ENCODE results near the gene MAP4K5. TPM values are rescaled to one million over a fixed set of nuclear protein-coding genes. Genes with fewer than 3 reads are reported as not detected.

The MAP4K5 gene
- total RNA-seq, 1 experiment from 2014 or later, result 111 TPM

GRCh38 chr14:50432131-50432530, 100.2 kb downstream of the MAP4K5 start:
- peaks cover 39% of the 10 kb centered on the region for H3K36me3 ChIP-seq (ENCODE audit: low read depth, low read length)
- no peaks in the 10 kb centered on the region for H3K9me3 ChIP-seq (ENCODE audit: low read length)
- POLR2A ChIA-PET (ENCODE audit: unreplicated experiment), result no interaction called here
- H3K27ac ChIP-seq (ENCODE audit: low read length), result no peak overlapping the region
- CTCF ChIA-PET, result no interaction called here
- no peaks in the 10 kb centered on the region for H3K79me2 ChIP-seq (ENCODE audit: low read length)
- no peak overlapping the region for H2AFZ ChIP-seq (ENCODE audit: low read length)
- H3F3A ChIP-seq (ENCODE audit: low read length, unreplicated experiment), result no peaks in the 10 kb centered on the region
- BruUV-seq (replicated peaks), result no TSS peak
- H3K27me3 ChIP-seq (ENCODE audit: low read length), result no peaks in the 10 kb centered on the region
- ATAC-seq (no peak), DNase-seq (no peak)
- H3K4me1 ChIP-seq (ENCODE audit: insufficient read depth, low read length), result no peaks in the 10 kb centered on the region
- no peak overlapping the region for H3K9ac ChIP-seq (ENCODE audit: low read length)
- H3K9me2 ChIP-seq (replicated peaks; ENCODE audit: low read length), result no peaks in the 10 kb centered on the region
- TF ChIP-seq EZH2 (IDR thresholded peaks at IDR 0.05; ENCODE audit: low read length, unreplicated experiment) (no peak), CTCF (conservative IDR thresholded peaks at IDR 0.05; ENCODE audit: low read depth, low read length) (no peak), EZH2phosphoT487 (IDR thresholded peaks at IDR 0.05; ENCODE audit: borderline replicate concordance, low read length) (no peak)
- intact Hi-C loops (cut with micrococcal nuclease), result no loop called here
- H4K20me1 ChIP-seq (ENCODE audit: low read length), result no peaks in the 10 kb centered on the region
- H3K4me3 ChIP-seq (ENCODE audit: low read length), result no peak overlapping the region
- no peak overlapping the region for H3K4me2 ChIP-seq (ENCODE audit: low read length)

GRCh38 chr14:50425816-50426215, 106.6 kb downstream of the MAP4K5 start:
- DNase-seq (no peak), ATAC-seq (no peak)
- Histone ChIP-seq H3K36me3 (ENCODE audit: low read depth, low read length) (peaks cover 20% of the 10 kb centered on the region), H3K79me2 (ENCODE audit: low read length) (no peaks in the 10 kb centered on the region), H3K4me2 (ENCODE audit: low read length) (no peak overlapping the region), H3K9me3 (ENCODE audit: low read length) (no peaks in the 10 kb centered on the region), H3F3A (ENCODE audit: low read length, unreplicated experiment) (no peaks in the 10 kb centered on the region), H2AFZ (ENCODE audit: low read length) (no peak overlapping the region), H3K27me3 (ENCODE audit: low read length) (no peaks in the 10 kb centered on the region), H4K20me1 (ENCODE audit: low read length) (no peaks in the 10 kb centered on the region), H3K4me3 (ENCODE audit: low read length) (no peak overlapping the region), H3K4me1 (ENCODE audit: insufficient read depth, low read length) (no peaks in the 10 kb centered on the region), H3K9me2 (replicated peaks; ENCODE audit: low read length) (no peaks in the 10 kb centered on the region), H3K9ac (ENCODE audit: low read length) (no peak overlapping the region), H3K27ac (ENCODE audit: low read length) (no peak overlapping the region)
- intact Hi-C loops (cut with micrococcal nuclease), result no loop called here
- BruUV-seq (replicated peaks), result no TSS peak
- ChIA-PET POLR2A (ENCODE audit: unreplicated experiment) (no interaction called here), CTCF (no interaction called here)
- no peak for TF ChIP-seq CTCF (conservative IDR thresholded peaks at IDR 0.05; ENCODE audit: low read depth, low read length)
- TF ChIP-seq EZH2phosphoT487 (IDR thresholded peaks at IDR 0.05; ENCODE audit: borderline replicate concordance, low read length), result no peak
- TF ChIP-seq EZH2 (IDR thresholded peaks at IDR 0.05; ENCODE audit: low read length, unreplicated experiment), result no peak

- no peak for TF ChIP-seq EZH2 (IDR thresholded peaks at IDR 0.05; ENCODE audit: low read length, unreplicated experiment)
- no peak for TF ChIP-seq CTCF (conservative IDR thresholded peaks at IDR 0.05; ENCODE audit: low read depth, low read length)
- TF ChIP-seq EZH2phosphoT487 (IDR thresholded peaks at IDR 0.05; ENCODE audit: borderline replicate concordance, low read length), result no peak
- no peak for ATAC-seq
Measured at GRCh38 chr14:50425105-50425504, 107.3 kb downstream of the MAP4K5 start.

More at GRCh38 chr14:50425105-50425504, 107.3 kb downstream of the MAP4K5 start:
- Histone ChIP-seq H3K9me3 (ENCODE audit: low read length) (no peaks in the 10 kb centered on the region), H3K4me3 (ENCODE audit: low read length) (no peak overlapping the region), H3K27me3 (ENCODE audit: low read length) (no peaks in the 10 kb centered on the region), H3K9ac (ENCODE audit: low read length) (no peak overlapping the region), H3K4me2 (ENCODE audit: low read length) (no peak overlapping the region), H3K4me1 (ENCODE audit: insufficient read depth, low read length) (no peaks in the 10 kb centered on the region), H3K27ac (ENCODE audit: low read length) (no peak overlapping the region), H2AFZ (ENCODE audit: low read length) (no peak overlapping the region), H4K20me1 (ENCODE audit: low read length) (no peaks in the 10 kb centered on the region), H3K9me2 (replicated peaks; ENCODE audit: low read length) (no peaks in the 10 kb centered on the region), H3F3A (ENCODE audit: low read length, unreplicated experiment) (no peaks in the 10 kb centered on the region), H3K79me2 (ENCODE audit: low read length) (no peaks in the 10 kb centered on the region), H3K36me3 (ENCODE audit: low read depth, low read length) (peaks cover 20% of the 10 kb centered on the region)
- no peak for DNase-seq
- BruUV-seq (replicated peaks), result no TSS peak
- intact Hi-C loops (cut with micrococcal nuclease), result no loop called here
- ChIA-PET POLR2A (ENCODE audit: unreplicated experiment) (no interaction called here), CTCF (no interaction called here)
